HG03060 (cell line): ENCODE data around the gene TAAR9.
A peak's percentile ranks its signal among the peaks of the same experiment; 100 is the strongest.

Experiments used
- ATAC-seq: cut with Tn5 transposase; IDR thresholded peaks from one replicate; pipeline ENCODE4 v1.9.1; 2021; ENCODE audit warnings: low read depth, moderate number of reproducible peaks; ENCODE audit not compliant: unreplicated experiment

TAAR9 gene

GRCh38 chr6:132537977-132538376, at the start of gene TAAR9:
TSS of gene TAAR9 (plus strand) at chr6:132538277. CDS start at chr6:132538290, 13 bp downstream.
- ATAC-seq, result no peak

GRCh38 chr6:132489376-132489775, 48.7 kb upstream of the TAAR9 start:
- no peak for ATAC-seq

DNA sequence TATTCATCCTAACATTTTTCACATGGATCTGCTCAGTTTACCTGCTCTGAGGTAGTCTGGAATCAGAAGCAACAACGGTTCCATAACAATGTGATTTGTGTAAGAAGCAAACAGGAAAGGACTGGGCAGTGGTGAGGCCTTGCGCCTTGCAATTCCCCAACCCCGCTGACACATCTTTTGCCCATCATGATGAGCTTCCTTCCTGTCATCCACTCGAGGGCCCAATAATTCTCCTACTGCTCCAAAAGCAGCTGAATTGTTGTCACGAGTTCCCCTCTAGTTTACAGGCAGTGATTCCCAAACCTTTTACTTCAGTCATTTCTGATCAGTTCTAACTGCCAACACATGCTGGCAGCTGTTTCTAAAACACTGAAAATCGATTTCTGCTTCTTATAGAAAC, 48.1 kb upstream of the TAAR9 start:
- no peak for ATAC-seq

- no peak for ATAC-seq
These were observed 47.4 kb upstream of the TAAR9 start for GRCh38 chr6:132490478-132491204.

- no peak for ATAC-seq
These were observed 46.8 kb upstream of the TAAR9 start for GRCh38 chr6:132491303-132491702.

- ATAC-seq, result no peak
These were observed 46.2 kb upstream of the TAAR9 start for GRCh38 chr6:132491881-132492280.

GRCh38 chr6:132494954-132495353, 43.1 kb upstream of the TAAR9 start:
- no peak for ATAC-seq

- ATAC-seq, result peak; percentile 47
These were observed 42.4 kb upstream of the TAAR9 start for GRCh38 chr6:132495604-132496079.

GRCh38 chr6:132496519-132497180, 41.4 kb upstream of the TAAR9 start:
- ATAC-seq, result no peak

DNA sequence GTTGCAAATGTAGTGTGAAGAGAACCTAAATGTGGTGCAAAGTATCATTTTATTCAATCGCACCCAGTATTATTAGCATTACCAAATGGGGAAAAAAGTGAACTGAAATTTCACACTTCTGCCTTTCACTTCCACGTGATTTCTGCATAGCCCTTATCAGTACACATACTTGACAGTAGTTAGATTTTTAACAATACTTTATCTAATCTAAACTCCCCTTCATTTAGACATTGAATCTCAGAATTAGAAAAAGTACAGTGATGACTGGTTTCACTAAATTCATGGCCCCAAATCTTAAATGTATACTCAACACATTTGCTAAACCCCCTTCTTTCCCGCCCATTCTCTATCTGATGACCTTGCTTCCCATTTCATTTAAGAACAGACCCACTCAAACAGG, 39.4 kb upstream of the TAAR9 start:
- peak; percentile 52 for ATAC-seq

GRCh38 chr6:132499757-132500156, 38.3 kb upstream of the TAAR9 start:
- no peak for ATAC-seq

GRCh38 chr6:132504757-132505156, 33.3 kb upstream of the TAAR9 start:
- ATAC-seq, result no peak

- no peak for ATAC-seq
These were observed 32.9 kb upstream of the TAAR9 start for GRCh38 chr6:132505158-132505557.

GRCh38 chr6:132506461-132506860, 31.6 kb upstream of the TAAR9 start:
- ATAC-seq, result no peak

DNA sequence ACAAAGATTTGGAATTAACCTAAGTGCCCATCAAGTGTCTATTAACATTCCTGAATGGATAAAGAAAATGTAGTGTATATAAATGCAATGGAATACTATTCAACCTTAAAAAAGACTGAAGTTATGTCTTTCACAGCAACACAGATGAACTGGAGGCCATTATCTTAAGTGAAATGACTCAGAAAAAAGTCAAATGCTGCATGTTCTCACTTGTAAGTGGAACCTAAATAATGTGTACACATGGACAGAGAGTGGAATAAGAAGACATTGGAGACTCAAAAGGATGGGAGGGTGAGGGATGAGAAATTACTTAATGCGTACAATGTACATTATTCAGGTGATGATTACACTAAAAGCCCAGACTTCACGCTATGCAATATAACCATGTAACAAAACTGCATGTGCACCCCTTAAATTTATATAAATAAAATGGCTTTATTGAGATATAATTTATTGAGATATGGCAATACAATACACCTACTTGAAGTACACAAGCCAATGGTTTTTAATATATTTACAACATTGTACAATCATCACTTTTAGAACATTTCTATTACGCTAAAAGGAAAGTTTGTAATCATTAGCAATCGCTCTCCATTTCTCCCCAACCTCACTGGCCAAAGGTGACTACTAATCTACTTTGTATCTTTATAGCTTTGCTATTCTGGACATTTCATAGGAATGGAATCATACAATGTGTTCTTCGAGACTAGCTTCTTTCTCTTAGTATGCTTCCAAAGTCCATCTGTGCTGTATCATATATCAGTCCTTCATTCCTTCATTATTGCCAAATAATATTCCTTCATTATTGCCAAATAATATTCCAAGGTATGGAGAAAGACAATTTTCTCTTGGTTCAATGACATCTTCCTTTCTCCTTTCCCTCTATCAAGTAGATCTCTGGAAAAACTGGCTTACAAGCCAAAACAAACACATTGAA, 30.9 kb upstream of the TAAR9 start:
- no peak for ATAC-seq

- no peak for ATAC-seq
These were observed 26.8 kb upstream of the TAAR9 start for GRCh38 chr6:132511210-132511830.

DNA sequence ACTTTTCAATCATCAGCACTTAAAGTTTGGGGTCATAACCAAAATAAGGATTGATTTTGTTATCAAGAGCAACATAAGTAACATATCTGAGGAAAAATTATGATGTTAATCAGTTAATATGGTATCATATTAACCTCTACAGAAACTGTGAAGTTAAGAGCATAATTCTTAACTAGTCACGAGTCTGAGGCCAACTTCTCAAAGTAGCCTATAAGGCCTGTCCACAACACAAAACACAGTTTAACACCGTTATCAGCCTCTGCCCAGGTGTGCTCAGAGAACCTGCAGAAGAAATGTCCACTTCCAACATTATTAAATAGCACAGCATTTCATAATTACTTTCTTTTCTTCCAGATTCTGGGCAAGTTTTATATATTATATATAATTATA, 26.3 kb upstream of the TAAR9 start:
- ATAC-seq, result no peak

- ATAC-seq, result no peak
These were observed 25.8 kb upstream of the TAAR9 start for GRCh38 chr6:132512342-132512637.

DNA sequence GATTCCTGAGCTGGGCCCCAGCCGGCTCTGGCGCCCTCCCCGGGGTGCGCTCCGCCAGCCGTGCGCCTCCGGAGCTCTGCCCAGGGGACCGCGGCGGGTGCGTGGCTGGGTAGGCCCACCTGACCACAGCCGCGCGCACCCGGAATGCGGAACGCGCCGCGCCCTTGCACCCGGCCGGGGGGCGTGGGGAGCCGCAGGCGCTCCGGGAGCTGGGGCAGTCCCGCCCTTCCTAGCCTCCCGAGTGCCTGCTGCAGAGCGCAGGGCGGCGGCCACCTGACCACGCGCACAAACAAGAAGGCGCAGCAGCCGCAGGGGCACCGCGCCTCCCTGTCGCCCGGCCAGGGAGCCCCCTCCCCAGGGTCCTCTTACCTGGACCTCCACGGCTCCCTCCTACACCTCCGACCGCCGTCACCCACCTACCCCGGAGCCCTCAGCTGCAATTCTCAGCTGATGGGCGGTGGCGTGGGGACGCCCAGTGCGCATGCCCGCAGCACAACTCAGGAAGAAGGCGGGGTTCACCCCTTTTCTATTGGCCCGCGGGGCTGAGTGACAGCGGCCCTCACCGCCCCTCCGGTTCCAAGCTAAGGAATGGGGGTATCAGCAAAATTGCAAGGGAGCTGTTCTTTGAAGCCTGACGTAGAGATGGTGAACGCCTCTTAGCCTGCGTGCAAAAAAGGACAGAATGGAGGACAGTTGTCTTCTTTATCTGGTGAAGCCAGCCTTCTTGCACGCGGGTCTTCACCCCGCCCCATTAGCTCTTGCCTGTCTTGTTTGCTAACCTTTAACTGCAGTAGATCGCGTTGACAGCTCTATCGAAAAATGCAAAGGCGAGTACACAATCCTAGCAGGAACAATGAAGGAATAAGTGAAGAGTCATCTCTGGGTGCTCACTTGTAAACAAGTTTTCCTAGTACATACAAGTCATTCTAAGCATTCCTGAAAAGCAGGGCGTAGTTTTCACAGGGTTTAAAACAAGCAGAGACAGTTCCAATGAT, 25.1 kb upstream of the TAAR9 start, which contains the start of gene STX7:
STX7 (minus strand) TSS at position 479 of the 995 bp plus-strand sequence. CDS start 9,586 bp downstream, outside the sequence.
- peak; percentile 71 for ATAC-seq
